Karpas-422 (cell line): ENCODE results near the gene TRERF1. TPM values are rescaled to one million over a fixed set of nuclear protein-coding genes. Genes with fewer than 3 reads are reported as not detected.

Source experiments
- DNase-seq: peaks from one replicate; pipeline ENCODE4 v3.0.0-alpha.2; 2015
- H2AFZ ChIP-seq: fragments of 200-600 bp; sonication (generic); 2 replicates; pipeline ENCODE4 v1.6.1; 2014; ENCODE audit warnings: antibody characterized with exemption, low read length, mixed read lengths
- H3K27ac ChIP-seq: fragments of 200-600 bp; sonication (generic); 2 replicates; pipeline ENCODE4 v1.5.1; 2014; ENCODE audit warnings: mild to moderate bottlenecking, low read length, moderate library complexity
- H3K27me3 ChIP-seq: fragments of 200-600 bp; sonication (generic); 2 replicates; pipeline ENCODE4 v1.6.1; 2014; ENCODE audit warnings: low read length, mixed read lengths
- H3K36me3 ChIP-seq: fragments of 200-600 bp; sonication (generic); 2 replicates; pipeline ENCODE4 v1.6.1; 2014; ENCODE audit warnings: low read length, mixed read lengths; ENCODE audit not compliant: insufficient read depth
- H3K4me1 ChIP-seq: fragments of 200-600 bp; sonication (generic); 2 replicates; pipeline ENCODE4 v1.6.1; 2014; ENCODE audit warnings: mild to moderate bottlenecking, low read length, mixed read lengths
- H3K4me2 ChIP-seq: fragments of 200-600 bp; sonication (generic); 2 replicates; pipeline ENCODE4 v1.6.1; 2014; ENCODE audit warnings: low read length, low read depth, mild to moderate bottlenecking; ENCODE audit not compliant: poor library complexity, severe bottlenecking
- H3K4me3 ChIP-seq: fragments of 200-600 bp; sonication (generic); 2 replicates; pipeline ENCODE4 v1.5.1; 2014; ENCODE audit warnings: mild to moderate bottlenecking, antibody characterized with exemption, low read length, mixed read lengths
- H3K79me2 ChIP-seq: fragments of 200-600 bp; sonication (generic); 2 replicates; pipeline ENCODE4 v1.6.1; 2014; ENCODE audit warnings: mild to moderate bottlenecking, low read length, mixed read lengths
- H3K9ac ChIP-seq: fragments of 200-600 bp; sonication (generic); 2 replicates; pipeline ENCODE4 v1.6.0; 2014; ENCODE audit warnings: low read length
- H3K9me2 ChIP-seq: fragments of 200-600 bp; sonication (generic), shearing (Covaris generic); replicated peaks from 2 replicates; pipeline ENCODE4 v1.6.0; 2014; ENCODE audit warnings: mild to moderate bottlenecking, low read length, moderate library complexity; ENCODE audit not compliant: insufficient read depth
- H3K9me3 ChIP-seq: fragments of 300-700, 200-600 bp; sonication (generic); 2 replicates; pipeline ENCODE4 v1.6.1; 2014; ENCODE audit warnings: low read length, mixed read lengths
- H4K20me1 ChIP-seq: fragments of 200-600 bp; sonication (generic); 2 replicates; pipeline ENCODE4 v1.6.1; 2014; ENCODE audit warnings: mild to moderate bottlenecking, antibody characterized with exemption, low read length, low read depth; ENCODE audit not compliant: insufficient read depth
- total RNA-seq: library from RNA; depleted of rRNA; stranded (reverse); fragments of >200 nt; shearing (Covaris generic); gene quantifications from 2 replicates; pipeline ENCODE4 v1.2.3, GENCODE V29; 2014; ENCODE audit warnings: low replicate concordance

TRERF1 gene
- total RNA-seq, 1 experiment from 2014 or later: 32.7 TPM

- H3K9me3 ChIP-seq: no peaks in the 10 kb centered on the region
- DNase-seq: peak; percentile 96
- no peaks in the 10 kb centered on the region; the same call in 1 of the 2 replicates for H4K20me1 ChIP-seq
- H3K9me2 ChIP-seq: no peaks in the 10 kb centered on the region
- peaks cover 18% of the 10 kb centered on the region for H3K36me3 ChIP-seq
- H3K4me1 ChIP-seq: peaks cover 55% of the 10 kb centered on the region
- H3K27me3 ChIP-seq: no peaks in the 10 kb centered on the region
- H2AFZ ChIP-seq: peak overlapping the region; percentile 4; the same call in 1 of the 2 replicates
- H3K9ac ChIP-seq: peak overlapping the region; percentile 100
- H3K4me3 ChIP-seq: peak overlapping the region; percentile 99
- peak overlapping the region; percentile 94 for H3K27ac ChIP-seq
- H3K79me2 ChIP-seq: peaks cover 35% of the 10 kb centered on the region
- peak overlapping the region; percentile 91 for H3K4me2 ChIP-seq
Observed at GRCh38 chr6:42453031-42453653, 1.4 kb upstream of the TRERF1 start.

DNA sequence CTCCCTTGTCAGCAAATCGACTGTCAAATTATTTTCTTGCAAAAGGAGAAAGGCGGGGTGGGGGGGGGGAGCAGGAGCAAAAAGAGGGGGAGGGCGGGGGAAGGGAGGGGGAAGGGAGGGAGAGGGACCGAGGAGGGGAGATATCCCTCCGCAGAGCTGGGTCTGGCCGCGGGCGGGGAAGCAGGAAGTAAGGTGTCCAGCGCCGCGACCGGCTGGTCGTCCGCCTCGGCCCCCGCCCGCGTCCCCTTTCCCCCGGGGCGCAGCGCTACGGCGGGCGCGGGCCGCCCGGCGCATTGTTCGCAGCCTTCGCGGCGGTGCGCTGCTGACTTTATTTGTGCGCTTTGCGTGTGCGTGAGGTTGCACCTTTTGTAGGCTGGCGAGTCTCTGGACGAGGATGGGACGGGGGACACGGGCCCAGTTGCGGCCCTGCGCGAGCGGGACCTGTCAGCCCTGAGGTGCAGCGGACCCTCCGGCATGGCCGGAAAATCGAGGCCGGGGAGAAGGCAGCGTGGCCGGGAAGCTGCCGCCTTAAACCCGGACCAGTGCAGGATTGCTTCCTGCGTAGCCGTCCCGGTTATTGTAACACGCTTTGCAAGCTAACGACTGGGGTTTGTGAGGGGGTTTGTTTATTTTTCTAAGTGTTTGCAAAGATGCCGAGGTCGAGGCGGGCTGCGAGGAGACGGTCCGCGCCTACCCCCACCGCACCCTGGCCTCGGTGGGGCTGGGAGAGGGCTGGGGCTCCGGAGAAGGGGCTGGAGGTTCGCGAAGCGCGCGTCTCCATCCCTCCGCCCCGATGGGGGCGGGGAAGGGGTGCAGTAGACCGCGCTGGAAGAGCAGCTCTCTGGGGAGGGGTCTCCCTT is 675 bp upstream of the TRERF1 start:
- no peak for DNase-seq
- Histone ChIP-seq H3K79me2 (peaks cover 43% of the 10 kb centered on the region), H3K36me3 (peaks cover 24% of the 10 kb centered on the region), H3K9me2 (no peaks in the 10 kb centered on the region), H3K4me3 (peak overlapping the region; percentile 99), H3K27me3 (no peaks in the 10 kb centered on the region), H3K9ac (peak overlapping the region; percentile 100), H3K4me2 (peak overlapping the region; percentile 91), H4K20me1 (no peaks in the 10 kb centered on the region; the same call in 1 of the 2 replicates), H3K27ac (peak overlapping the region; percentile 94), H3K4me1 (peaks cover 60% of the 10 kb centered on the region), H3K9me3 (no peaks in the 10 kb centered on the region), H2AFZ (peak overlapping the region; percentile 4; the same call in 1 of the 2 replicates)

DNA sequence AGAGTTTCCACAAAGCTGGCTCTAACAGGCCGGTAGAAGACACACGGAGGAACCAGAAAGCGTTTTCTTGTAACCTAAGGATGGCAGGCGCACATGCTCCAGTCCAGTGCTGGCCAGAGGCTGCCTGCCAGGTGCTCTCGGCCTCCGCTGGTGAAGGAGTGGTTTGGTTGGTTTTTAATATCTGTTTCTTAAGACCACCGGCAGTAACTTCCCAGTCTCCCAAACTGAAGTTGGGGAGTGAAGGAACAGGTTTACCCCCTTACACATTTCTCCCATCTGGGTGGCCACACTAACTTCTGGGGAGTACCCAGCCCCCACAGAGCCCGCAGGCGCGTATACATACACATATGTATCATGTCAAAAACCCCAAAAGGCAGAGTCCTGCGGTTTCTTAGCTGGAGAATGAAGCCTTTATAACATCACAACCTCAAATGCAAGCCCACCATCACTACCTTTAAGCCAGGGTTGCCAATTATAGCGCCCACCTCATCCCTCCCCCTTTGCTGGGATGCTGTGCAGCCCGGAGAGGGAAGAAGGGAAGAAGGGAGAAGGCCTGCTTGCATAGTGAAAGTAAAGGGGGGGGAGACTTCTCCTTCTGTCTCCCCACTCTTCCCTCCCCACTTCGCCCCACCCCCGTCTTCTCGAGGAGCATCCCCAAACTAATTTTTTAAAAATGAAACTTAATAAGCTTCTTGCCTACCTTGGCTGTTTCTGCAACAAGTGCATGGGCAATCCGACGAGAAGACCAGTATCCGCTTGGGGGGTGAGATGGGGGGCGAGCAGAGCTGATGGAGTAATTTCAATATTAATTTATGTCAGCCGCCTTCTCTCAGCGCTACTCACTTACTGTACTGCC is 1.0 kb downstream of the TRERF1 start:
- H3K36me3 ChIP-seq: peaks cover 36% of the 10 kb centered on the region
- H3K79me2 ChIP-seq: peaks cover 60% of the 10 kb centered on the region
- peak; percentile 76 for DNase-seq
- no peaks in the 10 kb centered on the region for H3K9me3 ChIP-seq
- peak overlapping the region; percentile 80 for H3K4me2 ChIP-seq
- peak overlapping the region; percentile 85 for H3K9ac ChIP-seq
- H3K27me3 ChIP-seq: no peaks in the 10 kb centered on the region
- peaks cover 60% of the 10 kb centered on the region for H3K4me1 ChIP-seq
- H2AFZ ChIP-seq: no peak overlapping the region
- peak overlapping the region; percentile 86 for H3K4me3 ChIP-seq
- H4K20me1 ChIP-seq: peaks cover 7% of the 10 kb centered on the region
- peak overlapping the region; percentile 92 for H3K27ac ChIP-seq
- no peaks in the 10 kb centered on the region for H3K9me2 ChIP-seq

- Histone ChIP-seq H3K9me2 (no peaks in the 10 kb centered on the region), H3K9me3 (no peaks in the 10 kb centered on the region), H2AFZ (no peak overlapping the region), H3K4me1 (peaks cover 62% of the 10 kb centered on the region), H3K27ac (peak overlapping the region; percentile 92), H3K4me3 (peak overlapping the region; percentile 86), H3K79me2 (peaks cover 67% of the 10 kb centered on the region), H3K27me3 (no peaks in the 10 kb centered on the region), H4K20me1 (peaks cover 7% of the 10 kb centered on the region), H3K36me3 (peaks cover 36% of the 10 kb centered on the region), H3K9ac (peak overlapping the region; percentile 85), H3K4me2 (peak overlapping the region; percentile 80)
- peak; percentile 62 for DNase-seq
Observed at GRCh38 chr6:42449917-42450476, 1.7 kb downstream of the TRERF1 start.

GRCh38 chr6:42448927-42449659 is 2.6 kb downstream of the TRERF1 start:
- Histone ChIP-seq H3K9me2 (no peaks in the 10 kb centered on the region), H3K4me2 (peak overlapping the region; percentile 80), H3K79me2 (peaks cover 76% of the 10 kb centered on the region), H3K4me3 (peak overlapping the region; percentile 86), H3K27me3 (no peaks in the 10 kb centered on the region), H3K4me1 (peaks cover 62% of the 10 kb centered on the region), H3K9ac (peak overlapping the region; percentile 85), H3K36me3 (peaks cover 36% of the 10 kb centered on the region), H4K20me1 (peaks cover 11% of the 10 kb centered on the region), H2AFZ (no peak overlapping the region), H3K27ac (peak overlapping the region; percentile 92), H3K9me3 (no peaks in the 10 kb centered on the region)
- DNase-seq: no peak

- Histone ChIP-seq H3K9ac (peak overlapping the region; percentile 85; the same call in 1 of the 2 replicates), H4K20me1 (peaks cover 11% of the 10 kb centered on the region), H3K4me2 (peak overlapping the region; percentile 80), H3K27me3 (no peaks in the 10 kb centered on the region), H3K4me3 (peak overlapping the region; percentile 86), H3K79me2 (peaks cover 83% of the 10 kb centered on the region), H3K9me2 (no peaks in the 10 kb centered on the region), H2AFZ (no peak overlapping the region), H3K4me1 (peaks cover 62% of the 10 kb centered on the region), H3K36me3 (peaks cover 36% of the 10 kb centered on the region), H3K9me3 (no peaks in the 10 kb centered on the region), H3K27ac (peak overlapping the region; percentile 92)
- DNase-seq: no peak
Observed at GRCh38 chr6:42448391-42448790, 3.3 kb downstream of the TRERF1 start.

- Histone ChIP-seq H3K4me2 (no peak overlapping the region), H3K36me3 (peaks cover 36% of the 10 kb centered on the region), H3K9me3 (no peaks in the 10 kb centered on the region), H4K20me1 (peaks cover 11% of the 10 kb centered on the region), H3K4me3 (no peak overlapping the region), H2AFZ (no peak overlapping the region), H3K27ac (no peak overlapping the region), H3K79me2 (peaks cover 97% of the 10 kb centered on the region), H3K9ac (no peak overlapping the region), H3K9me2 (no peaks in the 10 kb centered on the region), H3K4me1 (peaks cover 74% of the 10 kb centered on the region), H3K27me3 (no peaks in the 10 kb centered on the region)
- DNase-seq: no peak
Observed at GRCh38 chr6:42446996-42447395, 4.7 kb downstream of the TRERF1 start.
